Endothelial cell (in vitro differentiated cells): ENCODE measurements around the gene TRIM73. TPM values are rescaled to one million over a fixed set of nuclear protein-coding genes. Genes with fewer than 3 reads are reported as not detected.
"Not testable (repeated sequence)": the region's sequence is repeated elsewhere in the genome, so short reads cannot be mapped to it uniquely, and the experiment has no call there.

Source experiments
- DNase-seq: peaks from one replicate; pipeline ENCODE4 v3.0.0; 2021; ENCODE audit warnings: low spot score
- H3K27ac Mint-ChIP-seq: one replicate; pipeline ENCODE4 v1.8.0; 2021; ENCODE audit warnings: mixed read lengths, inconsistent platforms; ENCODE audit not compliant: unreplicated experiment
- H3K27me3 Mint-ChIP-seq: one replicate; pipeline ENCODE4 v1.8.0; 2021; ENCODE audit warnings: mild to moderate bottlenecking, moderate library complexity, mixed read lengths, inconsistent platforms; ENCODE audit not compliant: unreplicated experiment
- H3K36me3 Mint-ChIP-seq: one replicate; pipeline ENCODE4 v1.8.0; 2021; ENCODE audit warnings: mild to moderate bottlenecking, low read depth, mixed read lengths, inconsistent platforms; ENCODE audit not compliant: unreplicated experiment
- H3K4me1 Mint-ChIP-seq: one replicate; pipeline ENCODE4 v1.8.0; 2021; ENCODE audit warnings: mild to moderate bottlenecking, mixed read lengths, inconsistent platforms; ENCODE audit not compliant: unreplicated experiment
- H3K4me3 Mint-ChIP-seq: one replicate; pipeline ENCODE4 v1.8.0; 2021; ENCODE audit warnings: mild to moderate bottlenecking, mixed read lengths, inconsistent platforms; ENCODE audit not compliant: unreplicated experiment
- H3K9me3 Mint-ChIP-seq: one replicate; pipeline ENCODE4 v1.8.0; 2021; ENCODE audit warnings: mixed read lengths, inconsistent platforms; ENCODE audit not compliant: unreplicated experiment
- total RNA-seq: library from RNA; stranded (reverse); fragmentation: NEBNext Ultra II Directional; extraction: Animal tissue kit (Norgen Biotek cat#: 25700); gene quantifications from one replicate; pipeline ENCODE4 v1.2.1, GENCODE V29; 2021; ENCODE audit not compliant: unreplicated experiment

TRIM73 gene
- total RNA-seq, 1 donor from 2014 or later = 7.4 TPM

GRCh38 chr7:75419210-75419609 lies 23.8 kb downstream of the TRIM73 start:
- not testable (repeated sequence) for H3K27me3 Mint-ChIP-seq, H3K9me3 Mint-ChIP-seq, H3K27ac Mint-ChIP-seq, H3K4me1 Mint-ChIP-seq, H3K36me3 Mint-ChIP-seq, DNase-seq, H3K4me3 Mint-ChIP-seq

- H3K9me3 Mint-ChIP-seq, H3K27me3 Mint-ChIP-seq, DNase-seq: not testable (repeated sequence)
These were observed 24.3 kb downstream of the TRIM73 start for GRCh38 chr7:75419693-75420092.

GRCh38 chr7:75420152-75420551 lies 24.7 kb downstream of the TRIM73 start:
- peaks cover 12% of the 10 kb centered on the region for H3K36me3 Mint-ChIP-seq

More at GRCh38 chr7:75419693-75420092, 24.3 kb downstream of the TRIM73 start:
- not testable (repeated sequence) for H3K4me1 Mint-ChIP-seq, H3K4me3 Mint-ChIP-seq
- Mint-ChIP-seq H3K27ac (peak overlapping the region; percentile 31), H3K36me3 (peaks cover 12% of the 10 kb centered on the region)

GRCh38 chr7:75421798-75422710 lies 26.6 kb downstream of the TRIM73 start:
- not testable (repeated sequence) for H3K27me3 Mint-ChIP-seq, H3K4me1 Mint-ChIP-seq, H3K27ac Mint-ChIP-seq, DNase-seq, H3K9me3 Mint-ChIP-seq, H3K4me3 Mint-ChIP-seq
- peaks cover 12% of the 10 kb centered on the region for H3K36me3 Mint-ChIP-seq

More at GRCh38 chr7:75420152-75420551, 24.7 kb downstream of the TRIM73 start:
- H3K4me1 Mint-ChIP-seq, H3K9me3 Mint-ChIP-seq, H3K27me3 Mint-ChIP-seq, DNase-seq: not testable (repeated sequence)
- H3K4me3 Mint-ChIP-seq = peak overlapping the region; percentile 84
- H3K27ac Mint-ChIP-seq = peak overlapping the region; percentile 74

GRCh38 chr7:75423481-75423880 lies 28.1 kb downstream of the TRIM73 start:
- DNase-seq, H3K27me3 Mint-ChIP-seq, H3K9me3 Mint-ChIP-seq, H3K27ac Mint-ChIP-seq, H3K4me1 Mint-ChIP-seq, H3K4me3 Mint-ChIP-seq: not testable (repeated sequence)
- peaks cover 12% of the 10 kb centered on the region for H3K36me3 Mint-ChIP-seq

- not testable (repeated sequence) for H3K27ac Mint-ChIP-seq, H3K4me3 Mint-ChIP-seq, H3K27me3 Mint-ChIP-seq, DNase-seq, H3K4me1 Mint-ChIP-seq, H3K9me3 Mint-ChIP-seq
- H3K36me3 Mint-ChIP-seq = peaks cover 27% of the 10 kb centered on the region
These were observed 43.6 kb downstream of the TRIM73 start for GRCh38 chr7:75439000-75439399.

GRCh38 chr7:75442101-75442464 lies 46.7 kb downstream of the TRIM73 start:
- not testable (repeated sequence) for H3K4me1 Mint-ChIP-seq, DNase-seq, H3K9me3 Mint-ChIP-seq, H3K27me3 Mint-ChIP-seq
- Mint-ChIP-seq H3K4me3 (peak overlapping the region; percentile 95), H3K36me3 (peaks cover 18% of the 10 kb centered on the region), H3K27ac (peak overlapping the region; percentile 89)

- Mint-ChIP-seq H3K36me3 (peaks cover 18% of the 10 kb centered on the region), H3K27ac (peak overlapping the region; percentile 92), H3K4me3 (peak overlapping the region; percentile 92)
- peak; percentile 30 for DNase-seq
- not testable (repeated sequence) for H3K4me1 Mint-ChIP-seq, H3K27me3 Mint-ChIP-seq, H3K9me3 Mint-ChIP-seq
These were observed 47.2 kb downstream of the TRIM73 start for GRCh38 chr7:75442465-75443111.

GRCh38 chr7:75449946-75450345 lies 54.5 kb downstream of the TRIM73 start:
- not testable (repeated sequence) for H3K36me3 Mint-ChIP-seq, H3K27me3 Mint-ChIP-seq, H3K4me3 Mint-ChIP-seq, H3K4me1 Mint-ChIP-seq, DNase-seq, H3K9me3 Mint-ChIP-seq
- peak overlapping the region; percentile 64 for H3K27ac Mint-ChIP-seq
